ENCODE data around the gene HOXD4. TPM values are rescaled to one million over a fixed set of nuclear protein-coding genes. Genes with fewer than 3 reads are reported as not detected.

Gene HOXD4
- total RNA-seq, 1 donor from 2014 or later, result 0.97 TPM

DNA sequence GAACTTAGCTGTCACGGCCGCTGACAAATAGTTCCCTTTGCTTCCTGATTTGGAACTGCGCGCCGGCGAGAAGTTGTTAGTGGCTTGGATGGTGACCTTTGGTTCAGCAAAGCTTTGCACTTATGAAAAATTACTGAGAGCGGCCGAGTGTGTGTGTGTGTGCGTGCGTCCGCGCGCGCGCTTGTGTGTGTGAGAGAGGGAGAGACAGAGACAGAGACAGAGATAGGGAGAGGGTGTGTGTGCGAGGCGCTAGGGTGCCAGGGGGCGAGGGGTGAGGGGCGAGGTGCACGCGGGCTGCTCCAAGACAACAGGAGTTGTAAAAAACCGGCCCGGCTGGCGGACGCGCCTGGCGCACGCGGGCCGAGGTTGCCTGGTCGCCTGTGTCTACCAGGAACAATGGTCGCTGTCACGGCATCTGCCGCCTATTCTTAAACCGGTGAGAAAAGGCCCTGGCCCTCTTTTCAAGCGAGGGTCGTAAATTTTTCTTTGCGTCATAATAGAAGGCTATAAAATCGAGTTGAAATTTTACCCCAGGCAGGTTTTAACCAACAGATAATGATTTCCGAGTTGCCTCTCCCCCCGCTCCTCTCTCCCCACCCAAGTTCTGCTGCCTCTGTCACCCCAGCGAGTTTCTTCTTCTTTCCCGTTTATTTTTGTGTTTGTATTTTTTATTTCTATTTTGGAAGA, 6.3 kb downstream of the HOXD4 start:
- Histone ChIP-seq H3K9me3 (no peaks in the 10 kb centered on the region), H3K27me3 (ENCODE audit: low read depth) (peaks cover 100% of the 10 kb centered on the region), H3K36me3 (no peaks in the 10 kb centered on the region), H3K27ac (no peak overlapping the region), H3K4me3 (no peak overlapping the region), H3K4me1 (peaks cover 26% of the 10 kb centered on the region)
- intact Hi-C loops (cut with DNase I), result no loop called here
- TF ChIP-seq, protein P1, sequence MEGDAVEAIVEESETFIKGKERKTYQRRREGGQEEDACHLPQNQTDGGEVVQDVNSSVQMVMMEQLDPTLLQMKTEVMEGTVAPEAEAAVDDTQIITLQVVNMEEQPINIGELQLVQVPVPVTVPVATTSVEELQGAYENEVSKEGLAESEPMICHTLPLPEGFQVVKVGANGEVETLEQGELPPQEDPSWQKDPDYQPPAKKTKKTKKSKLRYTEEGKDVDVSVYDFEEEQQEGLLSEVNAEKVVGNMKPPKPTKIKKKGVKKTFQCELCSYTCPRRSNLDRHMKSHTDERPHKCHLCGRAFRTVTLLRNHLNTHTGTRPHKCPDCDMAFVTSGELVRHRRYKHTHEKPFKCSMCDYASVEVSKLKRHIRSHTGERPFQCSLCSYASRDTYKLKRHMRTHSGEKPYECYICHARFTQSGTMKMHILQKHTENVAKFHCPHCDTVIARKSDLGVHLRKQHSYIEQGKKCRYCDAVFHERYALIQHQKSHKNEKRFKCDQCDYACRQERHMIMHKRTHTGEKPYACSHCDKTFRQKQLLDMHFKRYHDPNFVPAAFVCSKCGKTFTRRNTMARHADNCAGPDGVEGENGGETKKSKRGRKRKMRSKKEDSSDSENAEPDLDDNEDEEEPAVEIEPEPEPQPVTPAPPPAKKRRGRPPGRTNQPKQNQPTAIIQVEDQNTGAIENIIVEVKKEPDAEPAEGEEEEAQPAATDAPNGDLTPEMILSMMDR (IDR thresholded peaks at IDR 0.05), result no peak
- DNase-seq (no peak), ATAC-seq (no peak)

DNA sequence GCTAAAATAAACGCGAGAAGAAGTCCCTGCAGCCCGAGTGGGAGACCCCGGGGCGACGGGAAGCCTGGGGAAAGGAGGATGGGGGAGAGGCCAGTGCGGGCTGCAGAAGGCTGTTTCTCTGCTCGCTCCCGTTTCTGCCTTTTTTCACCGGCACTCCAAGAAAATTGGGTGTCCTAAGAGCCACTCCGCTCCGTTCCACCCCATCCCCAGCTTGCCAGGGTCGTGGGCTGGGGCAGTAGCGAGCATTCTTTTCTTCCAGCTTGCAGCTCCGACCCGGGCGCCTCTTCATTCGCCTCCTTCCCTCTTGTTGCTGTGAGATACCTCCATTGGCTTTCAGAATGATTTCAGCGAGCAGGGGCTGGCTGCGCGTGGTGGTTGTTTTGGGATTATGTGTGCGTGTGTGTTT, 6.8 kb downstream of the HOXD4 start:
- ATAC-seq (no peak), DNase-seq (no peak)
- H3K4me3 ChIP-seq, result no peak overlapping the region
- H3K9me3 ChIP-seq, result no peaks in the 10 kb centered on the region
- H3K36me3 ChIP-seq, result no peaks in the 10 kb centered on the region
- H3K27me3 ChIP-seq (ENCODE audit: low read depth), result peaks cover 100% of the 10 kb centered on the region
- intact Hi-C loops (cut with DNase I), result no loop called here
- TF ChIP-seq, protein P1 (IDR thresholded peaks at IDR 0.05), result no peak
- H3K4me1 ChIP-seq, result peaks cover 26% of the 10 kb centered on the region
- no peak overlapping the region for H3K27ac ChIP-seq

DNA sequence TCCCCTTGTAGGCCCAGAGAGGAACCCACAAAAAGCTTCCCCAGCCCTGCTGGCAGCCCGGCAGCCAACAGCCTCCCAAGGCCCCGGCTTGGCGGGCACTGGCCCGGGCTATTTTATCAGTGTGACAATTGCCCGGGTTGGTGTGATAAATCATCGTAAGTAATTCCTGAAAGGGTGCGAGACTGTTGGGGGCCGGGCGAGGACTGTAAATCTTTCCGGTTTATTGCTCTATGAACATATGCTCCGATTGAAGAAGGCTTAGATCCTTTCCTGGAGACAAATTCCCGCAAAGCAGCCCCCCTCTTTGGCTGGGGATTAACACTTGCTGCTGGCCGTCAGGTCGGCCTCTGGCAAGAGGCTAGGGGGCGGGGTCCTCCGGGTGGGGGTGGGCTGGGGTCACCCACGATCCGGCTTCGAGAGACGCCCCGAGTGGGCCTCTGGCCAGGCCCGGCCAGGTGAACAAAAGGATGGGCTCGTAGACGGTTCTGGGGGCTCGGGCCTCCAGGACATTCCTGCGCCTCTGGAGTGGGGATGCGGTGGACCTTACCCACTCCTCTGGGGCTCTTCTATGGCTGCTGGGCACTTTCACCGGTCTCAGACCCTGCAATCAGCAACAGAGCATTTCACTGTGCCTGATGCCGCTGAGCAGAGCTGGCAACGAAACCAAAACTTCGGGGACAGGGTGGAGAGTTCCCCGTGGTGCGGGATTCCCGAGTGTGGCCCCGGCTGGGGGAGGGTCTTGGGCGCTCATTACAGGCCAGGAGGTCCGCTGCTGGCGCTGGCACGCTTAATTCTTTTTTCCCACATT, 7.7 kb downstream of the HOXD4 start:
- Histone ChIP-seq H3K4me3 (no peak overlapping the region), H3K9me3 (no peaks in the 10 kb centered on the region), H3K36me3 (no peaks in the 10 kb centered on the region), H3K27ac (no peak overlapping the region), H3K27me3 (ENCODE audit: low read depth) (peaks cover 100% of the 10 kb centered on the region), H3K4me1 (peaks cover 26% of the 10 kb centered on the region)
- intact Hi-C loops (cut with DNase I), result no loop called here
- ATAC-seq (peak in 1 of 2 donors; percentile 6), DNase-seq (no peak)
- TF ChIP-seq, protein P1 (IDR thresholded peaks at IDR 0.05), result no peak

DNA sequence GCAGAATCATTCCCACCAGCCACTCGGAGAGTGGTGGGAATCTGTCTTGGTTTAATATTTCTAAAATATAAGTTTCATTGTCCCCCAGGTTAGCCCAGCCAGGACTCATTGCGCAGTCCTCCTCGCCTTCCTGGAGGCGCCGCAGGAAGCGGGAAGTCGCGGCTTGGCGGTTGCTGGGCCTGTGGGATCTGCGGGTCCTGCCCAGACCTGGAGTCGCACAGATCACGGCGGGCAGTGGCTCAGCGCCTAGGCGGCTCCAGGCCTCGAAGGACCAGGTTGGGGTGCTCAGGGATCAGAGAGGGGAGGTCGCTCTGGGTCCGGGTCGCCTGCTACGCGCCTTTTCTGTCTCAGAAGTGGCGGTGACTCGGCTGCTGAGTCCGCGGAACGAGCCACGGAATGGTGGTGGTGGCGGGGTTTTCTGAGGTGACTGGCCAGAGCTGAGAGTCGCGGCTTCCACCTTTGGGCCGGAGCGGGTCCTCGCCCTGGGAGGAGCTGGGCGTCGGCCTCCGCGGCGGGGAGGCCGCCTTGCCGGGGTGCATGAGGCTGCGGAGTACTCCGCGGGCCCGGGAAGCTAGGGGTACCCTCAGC, 8.4 kb downstream of the HOXD4 start:
- Histone ChIP-seq H3K27ac (no peak overlapping the region), H3K4me3 (no peak overlapping the region), H3K4me1 (peaks cover 26% of the 10 kb centered on the region), H3K27me3 (ENCODE audit: low read depth) (peaks cover 100% of the 10 kb centered on the region), H3K36me3 (no peaks in the 10 kb centered on the region), H3K9me3 (no peaks in the 10 kb centered on the region)
- intact Hi-C loops (cut with DNase I), result no loop called here
- no peak for DNase-seq
- peak in 1 of 2 donors; percentile 20 for ATAC-seq
- TF ChIP-seq, protein P1 (IDR thresholded peaks at IDR 0.05), result no peak

DNA sequence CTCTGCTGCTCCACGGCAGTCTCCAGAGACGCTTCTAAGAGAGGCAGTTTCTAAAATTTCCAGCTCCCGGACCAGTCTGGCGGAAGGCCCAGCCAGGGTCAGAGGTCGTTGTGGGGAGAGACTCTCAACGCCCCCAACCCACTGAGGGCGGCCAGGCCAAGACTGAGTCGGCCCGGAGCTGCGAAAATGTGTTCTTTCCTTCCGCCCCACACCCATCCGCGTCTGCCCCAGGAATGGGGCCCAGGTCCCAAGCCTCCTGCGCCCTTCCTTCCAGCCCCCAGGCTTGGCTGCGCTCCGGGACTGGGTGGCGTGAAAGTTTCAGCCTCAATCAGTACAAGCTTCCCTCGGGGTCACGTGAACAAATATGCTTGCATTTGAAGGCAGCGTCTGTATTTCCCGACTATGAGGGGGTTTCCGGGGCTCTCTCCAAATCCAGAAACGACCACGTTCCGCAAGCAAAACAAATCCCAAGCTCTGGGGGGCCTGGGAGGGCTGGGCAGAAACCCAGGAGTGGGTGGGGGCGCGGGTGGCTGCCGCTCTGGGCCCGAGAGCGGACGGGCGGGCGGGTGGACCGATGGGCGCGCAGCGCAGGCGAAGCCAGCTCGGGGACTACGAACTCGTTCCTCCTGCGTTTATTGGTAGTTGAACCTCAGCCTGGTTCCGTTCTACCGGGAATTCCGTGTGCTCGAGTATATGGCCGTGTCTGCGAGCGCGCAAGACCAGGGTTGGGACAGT, 9.1 kb downstream of the HOXD4 start:
- Histone ChIP-seq H3K36me3 (no peaks in the 10 kb centered on the region), H3K9me3 (no peaks in the 10 kb centered on the region), H3K27ac (no peak overlapping the region), H3K4me3 (no peak overlapping the region), H3K4me1 (peaks cover 26% of the 10 kb centered on the region), H3K27me3 (ENCODE audit: low read depth) (peaks cover 100% of the 10 kb centered on the region)
- intact Hi-C loops (cut with DNase I), result no loop called here
- DNase-seq (no peak), ATAC-seq (no peak)
- TF ChIP-seq, protein P1 (IDR thresholded peaks at IDR 0.05), result no peak

Measured in lower lobe of right lung (tissue), 2 donors.